ENCODE results near the gene ZNF138.
"Not testable (repeated sequence)": the region's sequence is repeated elsewhere in the genome, so short reads cannot be mapped to it uniquely, and the experiment has no call there.

The ZNF138 gene

DNA sequence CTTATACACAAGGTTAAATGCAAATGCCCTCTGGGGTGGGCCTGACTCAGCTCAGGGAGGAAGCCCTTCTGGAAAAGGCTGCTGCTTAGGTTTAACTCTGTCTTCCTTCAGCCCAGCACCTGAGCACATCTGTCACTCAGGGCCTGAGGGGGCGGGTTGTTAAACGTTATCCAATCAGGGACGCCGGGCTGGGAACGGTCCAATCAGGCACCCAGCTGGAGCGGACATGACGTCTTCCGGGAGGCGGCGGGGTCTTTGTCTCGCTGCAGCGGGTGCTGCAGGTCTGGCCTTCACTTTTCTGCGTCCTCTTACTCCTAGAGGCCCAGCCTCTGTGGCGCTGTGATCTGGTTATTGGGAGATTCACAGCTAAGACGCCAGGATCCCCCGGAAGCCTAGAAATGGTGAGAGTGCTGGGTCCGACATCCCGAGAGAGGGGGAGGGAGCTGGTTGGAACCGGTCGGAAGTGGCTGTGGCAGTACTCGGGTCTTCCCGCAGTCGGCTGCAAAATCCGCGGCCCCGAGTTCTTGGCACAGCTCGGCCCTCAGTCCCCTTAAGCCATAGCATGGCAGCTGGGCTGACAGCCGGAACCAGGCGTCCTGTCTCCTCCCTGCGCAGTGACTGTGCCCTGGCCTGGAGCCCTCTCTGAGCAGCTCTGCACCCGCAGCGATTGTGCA lies at the start of gene ZNF138:
Gene ZNF138 (plus strand): TSS at position 258 of the 674 bp plus-strand sequence. CDS start 141 bp downstream, at position 399.
- peak; percentile 100 for DNase-seq

DNA sequence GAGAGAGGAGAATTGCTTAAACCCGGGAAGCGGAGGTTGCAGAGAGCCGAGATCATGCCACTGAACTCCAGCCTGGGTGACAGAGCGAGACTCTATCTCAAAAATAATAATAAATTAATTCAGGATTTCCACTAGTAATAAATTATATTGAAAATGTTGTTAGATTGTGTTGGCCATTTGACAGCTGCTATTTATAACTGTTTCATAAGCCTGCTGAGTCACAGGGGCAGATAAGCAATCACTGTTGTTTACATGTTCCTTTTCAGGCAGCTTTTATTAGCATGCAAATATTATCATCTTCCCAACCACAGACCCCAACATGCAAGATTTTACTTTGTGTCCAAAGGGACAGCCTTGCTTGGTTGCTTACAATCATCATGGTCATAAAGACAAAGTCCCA lies 49.5 kb upstream of the ZNF138 start:
- no peak for DNase-seq

DNA sequence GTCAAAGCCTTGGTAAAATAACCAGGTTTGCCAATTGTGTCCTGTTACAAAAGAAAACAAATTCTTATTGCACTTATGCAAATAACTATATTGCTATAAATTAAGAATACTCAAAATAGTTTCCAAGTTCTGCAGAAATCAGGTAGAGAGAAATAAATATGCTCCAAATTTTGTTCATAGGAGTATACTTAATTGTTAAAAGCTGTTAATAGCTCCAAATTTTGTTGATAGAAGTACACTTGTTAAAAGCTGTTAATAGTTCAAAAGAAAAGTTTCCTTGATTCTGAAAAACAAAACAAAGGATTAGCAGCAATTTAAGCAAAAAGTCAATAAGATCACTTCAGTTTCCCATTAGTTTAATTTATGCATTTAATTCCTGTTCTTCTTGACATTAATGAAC lies 46.4 kb upstream of the ZNF138 start:
- DNase-seq = no peak

DNA sequence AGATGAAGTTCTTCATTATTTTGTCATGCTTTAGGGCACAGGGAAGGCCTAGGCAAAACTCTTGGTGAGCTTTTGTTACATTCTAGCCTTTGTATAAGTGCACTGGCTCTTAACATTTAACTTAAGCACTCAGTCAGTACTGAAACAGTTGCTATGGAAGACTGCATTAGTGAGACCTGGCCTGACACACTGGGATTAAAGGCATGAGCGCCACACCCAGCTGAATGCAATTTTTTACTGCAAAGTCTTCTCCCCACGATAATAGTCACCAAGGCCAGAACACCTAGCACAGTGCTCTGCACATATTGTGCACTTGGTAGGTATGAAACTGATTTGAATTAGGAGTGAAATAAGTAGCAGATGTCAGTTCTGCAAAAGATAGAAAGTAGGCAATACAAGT lies 41.2 kb upstream of the ZNF138 start:
- no peak for DNase-seq

DNA sequence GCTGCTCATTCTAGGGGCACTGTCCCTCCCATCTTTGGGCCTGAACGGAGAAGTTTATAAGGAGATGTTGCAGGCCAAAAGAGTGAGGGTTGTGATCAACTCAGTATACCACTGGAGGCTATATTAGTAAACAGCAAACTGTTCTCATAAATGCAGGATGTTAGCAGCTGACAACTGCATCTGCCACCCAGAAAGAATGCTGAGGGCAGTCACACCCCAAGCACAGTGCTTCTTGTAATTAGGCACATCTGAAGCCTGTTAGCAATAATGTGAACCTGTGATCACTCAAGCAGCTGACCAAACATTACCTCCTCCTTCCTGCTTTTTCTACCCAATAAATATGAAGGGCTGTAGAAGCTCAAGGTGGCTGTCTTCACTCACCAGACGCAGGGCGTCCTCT lies 38.4 kb upstream of the ZNF138 start:
- DNase-seq = no peak

DNA sequence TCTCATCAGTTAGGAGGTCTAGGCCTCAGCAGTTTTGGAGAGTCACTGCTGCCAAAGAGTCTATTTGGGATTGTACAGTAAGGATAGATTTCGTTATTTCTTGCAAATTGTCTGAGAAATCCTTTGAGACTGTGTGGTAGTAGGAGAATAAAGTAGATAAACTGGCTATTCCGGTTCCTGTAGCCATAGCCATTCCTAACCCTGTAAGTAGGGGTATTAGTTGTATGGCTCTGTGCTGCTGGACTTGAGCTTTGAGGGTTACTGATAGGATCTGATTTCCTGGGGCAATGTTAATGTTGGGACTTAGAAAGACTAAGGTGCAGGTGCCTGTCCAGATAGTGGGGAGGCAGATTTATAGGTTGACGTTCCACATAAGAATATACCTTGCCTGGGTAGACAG lies 36.1 kb upstream of the ZNF138 start:
- no peak for DNase-seq

DNA sequence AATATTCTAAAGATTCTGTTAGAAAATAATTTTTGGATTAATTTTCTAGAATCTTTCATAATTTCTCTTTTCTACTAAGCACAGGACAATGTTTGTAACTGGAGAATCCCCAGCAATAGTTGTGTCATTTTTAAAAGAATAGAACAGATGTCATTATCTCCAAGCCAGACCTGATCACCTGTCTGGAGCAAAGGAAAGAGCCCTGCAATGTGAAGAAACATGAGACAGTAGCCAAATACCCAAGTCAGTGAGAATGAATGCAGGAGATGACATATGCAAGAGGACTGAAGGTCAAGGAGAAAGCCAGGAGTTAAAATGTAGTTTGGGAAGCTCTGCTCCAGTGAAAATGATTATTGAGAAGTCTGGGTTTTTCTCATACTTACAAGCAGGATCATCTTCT lies 25.4 kb upstream of the ZNF138 start:
- DNase-seq = no peak

DNA sequence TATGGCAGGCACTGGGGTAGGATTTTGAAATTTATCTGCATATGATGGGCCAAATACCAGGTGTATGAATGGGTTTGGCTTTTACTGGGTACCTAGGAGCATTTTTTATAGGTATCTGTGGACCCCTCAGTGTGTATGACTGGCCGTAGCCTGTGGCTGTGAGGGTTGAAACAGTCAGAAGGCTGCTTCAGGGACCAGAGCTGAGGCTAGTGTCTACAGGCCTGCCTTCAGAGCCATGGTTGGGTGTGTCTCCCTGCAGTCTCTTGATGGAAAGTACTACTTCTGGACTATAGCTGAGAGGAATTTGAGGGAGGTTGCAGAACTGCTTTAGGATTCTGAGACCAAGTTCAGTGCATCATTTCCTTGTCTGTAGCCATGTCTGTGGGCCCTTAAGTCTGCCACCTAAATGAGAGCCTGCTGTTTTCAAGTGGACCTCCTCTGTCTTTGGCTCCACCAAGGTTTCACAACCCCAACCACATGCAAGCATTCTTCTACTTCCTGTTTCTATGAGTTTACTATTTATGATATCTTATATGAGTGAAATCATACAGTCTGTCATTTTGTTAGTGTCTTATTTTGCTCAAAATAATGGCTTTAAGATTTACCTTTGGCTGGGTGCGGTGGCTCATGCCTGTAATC lies 19.9 kb upstream of the ZNF138 start:
- DNase-seq = no peak

DNA sequence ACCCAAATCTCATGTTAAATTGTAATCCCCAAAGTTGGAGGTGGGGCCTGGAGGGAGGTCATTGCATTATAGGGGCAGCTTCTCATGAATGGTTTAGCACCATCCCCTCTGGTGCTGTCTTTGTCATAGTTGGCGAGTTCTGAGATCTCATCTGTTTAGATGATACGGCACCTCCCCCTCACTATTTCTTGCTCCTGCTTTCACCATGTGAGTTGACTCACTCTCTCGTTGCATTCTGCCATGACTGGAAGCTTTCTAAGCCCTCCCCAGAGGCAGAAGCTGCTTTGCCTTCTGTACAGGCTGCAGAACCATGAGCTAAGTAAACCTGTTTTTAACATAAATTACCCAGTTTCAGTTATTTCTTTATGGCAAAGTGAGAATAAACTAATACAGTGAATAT lies 18.9 kb upstream of the ZNF138 start:
- DNase-seq = no peak

DNA sequence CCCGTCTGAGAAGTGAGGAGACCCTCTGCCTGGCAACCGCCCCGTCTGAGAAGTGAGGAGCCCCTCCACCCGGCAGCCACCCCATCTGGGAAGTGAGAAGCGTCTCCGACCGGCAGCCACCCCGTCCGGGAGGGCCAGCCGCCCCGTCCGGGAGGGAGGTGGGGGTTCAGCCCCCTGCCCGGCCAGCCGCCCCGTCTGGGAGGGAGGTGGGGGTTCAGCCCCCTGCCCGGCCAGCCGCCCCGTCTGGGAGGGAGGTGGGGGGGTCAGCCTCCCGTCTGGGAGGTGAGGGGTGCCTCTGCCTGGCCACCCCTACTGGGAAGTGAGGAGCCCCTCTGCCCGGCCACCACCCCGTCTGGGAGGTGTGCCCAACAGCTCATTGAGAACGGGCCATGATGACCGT lies 9.4 kb upstream of the ZNF138 start:
- DNase-seq = not testable (repeated sequence)

DNA sequence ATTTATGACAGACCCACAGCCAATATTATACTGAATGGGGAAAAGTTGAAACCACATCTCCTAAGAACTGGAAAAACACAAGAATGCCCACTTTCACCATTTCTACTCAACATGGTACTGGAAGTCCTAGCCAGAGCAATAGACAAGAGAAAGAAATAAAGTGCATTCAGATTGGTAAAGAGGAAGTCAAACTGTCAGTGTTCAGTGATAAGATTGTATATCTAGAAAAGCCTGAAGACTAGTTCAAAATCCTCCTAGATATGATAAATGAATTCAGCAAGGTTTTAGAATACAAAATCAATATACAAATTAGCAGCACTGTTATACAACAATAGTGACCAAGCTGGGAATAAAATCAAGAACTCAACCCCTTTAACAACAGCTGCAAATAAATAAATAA lies 6.9 kb upstream of the ZNF138 start:
- DNase-seq = no peak

DNA sequence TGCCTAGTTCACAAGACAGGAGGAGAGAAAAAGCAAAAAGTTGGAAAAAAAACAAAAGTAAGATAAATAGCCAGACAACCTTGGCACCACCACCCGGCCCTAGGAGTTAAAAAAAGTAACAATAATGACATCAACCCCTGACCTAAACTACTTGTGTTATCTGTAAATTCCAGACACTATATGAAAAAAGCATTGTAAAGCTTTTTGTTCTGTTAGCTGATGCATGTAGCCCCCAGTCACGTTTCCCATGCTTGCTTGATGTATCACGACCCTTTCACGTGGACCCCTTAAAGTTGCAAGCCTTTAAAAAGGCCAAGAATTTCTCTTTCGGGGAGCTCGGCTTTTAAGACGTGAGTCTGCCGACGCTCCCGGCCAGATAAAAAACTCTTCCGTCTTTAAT lies 5.0 kb upstream of the ZNF138 start:
- not testable (repeated sequence) for DNase-seq

DNA sequence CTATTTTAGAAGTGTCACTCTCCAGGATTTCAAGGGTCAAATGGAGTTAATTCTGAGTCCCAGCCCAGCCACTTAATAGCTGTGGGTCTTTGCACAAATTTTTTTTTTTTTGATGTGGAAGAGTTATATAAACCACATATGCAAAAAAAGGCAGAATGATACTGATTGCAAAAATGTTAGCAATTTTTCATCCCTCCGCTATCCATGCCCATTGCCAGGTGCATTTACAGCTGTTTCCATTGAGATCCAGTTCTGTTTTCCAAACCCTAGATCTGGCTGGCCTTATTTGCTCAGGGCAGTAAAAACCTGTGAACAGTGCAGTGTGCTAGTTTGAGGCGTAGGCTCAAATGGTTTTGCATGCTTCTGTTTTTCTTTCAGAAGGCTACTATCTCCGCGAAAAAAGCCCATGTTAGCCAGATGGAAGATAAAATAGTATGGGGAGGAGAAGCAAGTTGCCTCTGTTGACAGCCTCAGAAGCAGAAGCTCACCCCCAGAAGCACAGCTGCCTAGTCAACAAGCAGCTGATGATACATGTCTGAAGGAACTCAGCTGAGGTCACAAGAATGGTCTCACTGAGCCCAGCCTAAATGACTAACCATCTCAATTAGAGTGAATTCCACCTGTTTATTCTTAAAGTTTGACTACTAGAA lies 997 bp upstream of the ZNF138 start:
- no peak for DNase-seq

DNA sequence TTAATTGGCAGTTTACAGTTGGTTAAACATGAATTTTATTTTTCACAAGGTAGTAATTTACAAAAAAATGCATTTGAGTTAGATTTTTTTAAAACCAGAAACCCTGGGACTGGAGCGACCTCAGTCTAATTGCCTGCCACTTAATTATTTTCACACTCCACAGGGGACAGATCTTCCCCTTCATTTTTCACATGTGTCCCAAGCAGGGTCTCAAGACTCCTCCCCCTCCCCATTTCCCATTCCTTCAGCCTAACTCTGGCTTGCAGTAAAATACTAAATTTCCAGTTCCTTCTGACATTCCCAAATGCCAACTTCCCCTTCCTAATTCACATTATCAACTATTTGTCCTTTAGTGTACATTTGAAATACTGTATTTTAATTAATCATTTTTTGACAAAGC lies 948 bp downstream of the ZNF138 start:
- DNase-seq = peak; percentile 18

DNA sequence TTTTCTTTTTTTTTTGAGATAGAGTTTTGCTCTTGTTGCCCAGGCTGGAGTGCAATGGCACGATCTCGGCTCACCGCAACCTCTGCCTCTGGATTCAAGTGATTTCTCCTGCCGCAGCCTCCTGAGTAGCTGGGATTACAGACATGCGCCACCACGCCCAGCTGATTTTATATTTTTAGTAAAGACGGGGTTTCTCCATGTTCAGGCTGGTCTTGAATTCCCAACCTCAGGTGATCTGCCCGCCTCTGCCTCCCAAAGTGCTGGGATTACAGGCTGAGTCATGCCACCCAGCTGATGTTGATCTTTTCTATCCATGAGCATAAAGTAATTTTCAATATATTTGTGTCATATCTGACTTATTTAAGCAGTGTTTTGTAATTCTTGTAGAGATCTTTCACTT lies 4.9 kb downstream of the ZNF138 start:
- DNase-seq = not testable (repeated sequence)

DNA sequence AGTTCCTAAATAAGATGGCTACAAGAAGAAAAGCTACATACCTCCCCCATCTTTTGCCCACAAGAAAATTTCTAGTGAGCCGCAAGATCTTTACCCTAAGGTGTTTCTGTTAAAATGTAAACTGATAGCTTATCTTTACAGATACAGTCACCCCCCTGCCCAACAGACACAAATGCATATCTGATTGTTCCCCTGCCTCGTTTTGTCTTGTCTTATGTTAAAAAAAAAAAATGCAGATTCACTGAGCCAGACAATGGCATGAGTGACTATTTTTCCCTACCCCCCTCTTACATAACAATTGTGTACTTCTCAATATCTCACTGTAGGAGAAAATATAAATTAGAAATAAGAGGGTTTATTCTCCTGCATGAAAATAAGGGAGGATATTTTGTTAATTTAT lies 8.5 kb downstream of the ZNF138 start:
- DNase-seq = no peak

DNA sequence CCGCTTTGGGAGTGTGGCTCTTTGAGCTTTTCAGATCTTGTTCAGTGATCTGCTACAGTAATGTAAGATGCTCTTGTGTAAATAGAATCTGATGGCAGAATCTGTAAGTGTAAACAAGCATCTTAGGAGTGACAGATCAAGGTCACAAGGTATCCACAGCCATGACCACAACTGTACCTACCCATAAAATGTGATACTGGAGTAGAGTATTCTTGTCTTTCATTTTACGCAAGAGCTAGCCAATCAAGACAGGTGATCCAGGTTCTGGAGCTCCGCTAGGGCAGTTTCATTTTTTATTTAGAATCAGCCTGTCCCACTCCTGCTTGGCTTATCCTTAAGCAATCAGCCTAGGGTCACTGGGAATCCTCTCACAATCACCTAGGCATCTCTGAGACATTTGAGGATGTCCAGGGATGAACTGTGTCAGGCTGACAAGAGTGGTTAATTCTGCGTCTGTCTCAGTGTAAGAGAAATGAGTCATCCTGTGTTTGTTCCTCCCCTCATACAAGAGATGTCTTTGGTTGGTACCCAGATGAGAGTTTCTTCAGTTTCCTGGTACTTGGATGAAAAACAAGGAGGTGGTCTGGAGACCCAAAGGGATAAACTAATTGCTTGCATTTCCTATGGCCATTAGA lies 13.6 kb downstream of the ZNF138 start:
- DNase-seq = no peak

DNA sequence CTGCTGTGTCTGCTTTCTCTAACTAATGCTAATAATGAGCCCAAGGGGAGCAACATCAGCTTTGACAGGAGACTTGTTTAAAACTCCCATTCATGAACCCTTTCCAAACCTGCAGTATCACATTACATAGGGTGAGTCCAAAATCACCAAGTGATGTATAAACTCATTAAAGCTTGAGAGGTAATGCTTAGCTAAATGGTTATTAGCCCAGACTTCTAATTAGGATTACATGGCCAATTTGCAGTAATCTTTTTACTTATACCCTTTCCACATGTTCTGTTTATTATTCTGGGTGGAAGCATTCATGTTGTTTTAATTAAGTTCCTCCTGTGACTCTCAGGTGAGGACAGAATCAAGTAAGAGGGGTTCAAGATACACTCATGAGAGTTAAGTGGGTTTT lies 17.5 kb downstream of the ZNF138 start:
- DNase-seq = no peak

DNA sequence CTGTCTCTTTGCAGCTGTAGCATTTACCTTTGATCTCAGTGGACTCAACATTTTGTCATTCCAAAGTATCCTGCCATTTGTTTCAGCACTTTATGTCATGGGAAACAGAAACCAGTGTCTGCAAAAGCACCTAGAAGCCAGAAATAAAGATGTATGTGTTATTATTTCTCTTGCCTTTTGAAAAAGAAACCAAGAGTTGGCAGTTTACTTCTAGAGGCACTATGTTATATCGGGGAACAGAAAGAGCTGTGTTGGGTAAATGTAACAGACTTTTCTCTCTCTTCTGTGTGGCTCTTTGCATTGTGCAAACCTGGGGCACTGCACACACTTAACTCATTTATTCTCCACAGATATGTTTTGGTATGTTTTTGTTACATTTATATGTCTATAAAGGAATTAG lies 36.7 kb downstream of the ZNF138 start:
- no peak for DNase-seq

DNA sequence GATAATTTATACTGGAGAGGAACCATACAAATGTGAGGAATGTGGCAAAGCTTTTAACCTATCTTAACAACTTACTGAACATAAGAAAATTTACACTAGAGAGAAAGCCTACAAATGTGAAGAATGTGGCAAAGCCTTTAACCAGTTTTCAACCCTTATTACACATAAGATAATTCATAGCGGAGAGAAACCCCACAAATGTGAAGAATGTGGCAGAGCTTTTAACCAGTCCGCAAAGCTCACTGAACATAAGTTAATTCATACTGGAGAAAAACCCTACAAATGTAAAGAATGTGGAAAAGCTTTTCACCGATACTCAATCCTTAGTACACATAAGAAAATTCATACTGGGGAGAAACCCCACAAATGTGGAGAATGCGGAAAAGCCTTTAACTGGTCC lies 37.9 kb downstream of the ZNF138 start:
- no peak for DNase-seq

DNA sequence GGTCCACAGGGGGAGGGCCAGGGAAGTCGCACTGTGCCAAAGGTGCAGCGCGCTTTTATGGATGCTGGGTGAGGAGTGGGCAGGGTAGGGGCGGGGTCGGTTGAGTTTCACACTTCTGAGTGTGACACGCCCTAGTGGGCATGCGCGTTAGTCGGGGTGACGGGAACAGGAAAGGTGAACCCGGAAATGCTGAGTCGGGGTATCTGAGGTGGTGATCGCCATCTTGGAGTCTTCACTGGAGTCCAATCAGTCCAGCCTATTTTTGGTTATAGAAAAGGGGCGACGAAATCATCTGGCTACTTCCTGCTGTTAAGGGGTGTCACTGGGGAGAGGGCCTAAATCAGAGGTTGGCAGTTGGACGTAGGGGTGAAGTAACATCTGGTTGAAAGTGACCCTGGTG lies 40.8 kb downstream of the ZNF138 start:
- DNase-seq = no peak

DNA sequence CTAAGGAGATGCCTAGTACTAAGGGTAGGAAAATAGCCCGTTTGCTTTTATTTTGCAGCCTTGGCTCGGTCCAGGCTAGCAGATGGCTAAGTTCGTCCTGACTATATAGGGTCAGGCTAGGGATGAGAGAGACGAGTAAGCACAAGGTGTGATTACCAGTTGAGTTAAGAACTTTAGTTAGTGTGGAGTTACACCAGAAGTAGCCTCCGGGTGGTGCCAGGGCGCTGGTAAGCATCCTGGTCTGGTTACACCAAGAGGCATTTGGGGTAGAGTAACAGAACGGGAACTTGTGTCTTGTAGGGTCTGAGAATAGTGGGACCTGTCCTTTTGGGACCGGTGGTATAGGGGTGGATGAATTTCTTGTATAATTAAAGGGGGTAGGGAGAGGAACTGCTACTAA lies 41.6 kb downstream of the ZNF138 start:
- not testable (repeated sequence) for DNase-seq

DNA sequence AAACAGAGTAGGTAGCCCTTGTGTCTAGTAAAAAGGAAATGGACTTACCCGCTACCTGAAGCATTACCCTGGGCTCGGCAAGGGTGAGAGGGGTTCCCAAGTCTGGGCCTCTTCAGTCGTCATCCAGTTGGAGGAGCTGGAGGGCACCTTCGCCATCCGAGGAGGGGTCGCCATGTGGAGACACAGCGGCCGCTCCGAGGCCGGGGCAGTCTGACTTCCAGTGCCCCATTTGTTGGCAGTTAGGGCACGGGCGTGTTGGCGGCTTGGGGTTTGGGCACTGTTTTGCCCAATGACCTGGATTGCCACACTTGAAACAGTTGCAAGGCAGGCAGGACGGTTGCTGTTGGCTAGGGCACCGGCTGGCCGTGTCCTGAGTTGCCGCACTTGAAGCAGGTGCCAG lies 43.8 kb downstream of the ZNF138 start:
- not testable (repeated sequence) for DNase-seq

DNA sequence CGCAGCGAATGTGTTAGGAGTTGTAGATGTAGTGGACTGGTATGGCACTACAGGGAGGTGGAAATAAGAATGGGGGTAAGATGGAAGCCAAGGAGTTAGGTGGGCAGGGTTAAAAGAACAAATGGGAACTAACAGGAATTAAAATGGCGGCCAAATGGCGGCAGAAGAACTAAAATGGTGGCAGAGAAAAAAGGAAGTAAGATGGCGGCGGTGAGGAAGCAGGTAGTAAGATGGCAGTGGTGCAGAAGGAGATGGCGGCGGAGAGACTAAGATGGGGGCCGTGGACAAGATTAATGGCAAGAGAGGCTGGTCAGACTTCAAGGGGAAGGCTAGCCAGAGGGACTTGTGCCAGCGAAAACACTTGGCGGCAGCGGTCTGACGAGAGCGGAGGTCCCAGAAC lies 44.5 kb downstream of the ZNF138 start:
- DNase-seq = no peak
